Stimulated activated naive CD8-positive, alpha-beta T cell treated with anti-CD3 and anti-CD28 coated beads, Interleukin-15, Interleukin-2, amounts not matched to agents 100 ng/mL and 50 ng/mL, for 24 hours (primary cell): Measurements from ENCODE around the gene ETDB.

Experiments used
- H3K27ac Mint-ChIP-seq: one replicate; pipeline ENCODE4 v1.8.0; 2021; ENCODE audit warnings: mild to moderate bottlenecking, mixed read lengths
- H3K27me3 Mint-ChIP-seq: one replicate; pipeline ENCODE4 v1.8.0; 2021; ENCODE audit warnings: mixed read lengths
- H3K36me3 Mint-ChIP-seq: one replicate; pipeline ENCODE4 v1.8.0; 2021; ENCODE audit warnings: low read depth, mixed read lengths
- H3K4me1 Mint-ChIP-seq: one replicate; pipeline ENCODE4 v1.8.0; 2021; ENCODE audit warnings: low read depth, mixed read lengths
- H3K4me3 Mint-ChIP-seq: one replicate; pipeline ENCODE4 v1.8.0; 2021; ENCODE audit warnings: mild to moderate bottlenecking, mixed read lengths
- H3K9me3 Mint-ChIP-seq: one replicate; pipeline ENCODE4 v1.8.0; 2021; ENCODE audit warnings: mixed read lengths

ETDB gene

GRCh38 chrX:135086197-135086854, 34.0 kb downstream of the ETDB start:
- Mint-ChIP-seq H3K36me3 (no peaks in the 10 kb centered on the region), H3K4me3 (no peak overlapping the region), H3K9me3 (no peaks in the 10 kb centered on the region), H3K27me3 (no peaks in the 10 kb centered on the region), H3K27ac (no peak overlapping the region), H3K4me1 (peaks cover 3% of the 10 kb centered on the region)

GRCh38 chrX:135081693-135082404, 38.5 kb downstream of the ETDB start:
- Mint-ChIP-seq H3K4me1 (peaks cover 3% of the 10 kb centered on the region), H3K27me3 (no peaks in the 10 kb centered on the region), H3K36me3 (no peaks in the 10 kb centered on the region), H3K9me3 (no peaks in the 10 kb centered on the region), H3K27ac (no peak overlapping the region), H3K4me3 (no peak overlapping the region)
